Left lung (tissue), 10 donors: ENCODE data around the gene FMC1. TPM values are rescaled to one million over a fixed set of nuclear protein-coding genes. Genes with fewer than 3 reads are reported as not detected.
A peak's percentile ranks its signal among the peaks of the same experiment; 100 is the strongest.
"Not testable (repeated sequence)": the region's sequence is repeated elsewhere in the genome, so short reads cannot be mapped to it uniquely, and the experiment has no call there.

Experiments
- ATAC-seq: fragments of 200-7000 bp; cut with Tn5 transposase; one replicate; pipeline ENCODE4 v1.9.1; 2020; ENCODE audit warnings: moderate library complexity
- DNase-seq, 4 donors: peaks; one replicate each; pipeline ENCODE4 v3.0.0-alpha.2; 2013 to 2020
- H3K27ac ChIP-seq, 2 donors: fragments of 200-600 bp; sonication (generic) in 1 of 2; one replicate each; pipeline versions ENCODE4 v1.5.0 to v1.8.0; 2020 to 2021
- H3K27me3 ChIP-seq, 2 donors: fragments of 200-600 bp; sonication (generic) in 1 of 2; one replicate each; pipeline versions ENCODE4 v1.5.0 to v1.8.0; 2020 to 2021
- H3K36me3 ChIP-seq, 2 donors: fragments of 200-600 bp; sonication (generic) in 1 of 2; one replicate each; pipeline versions ENCODE4 v1.5.0 to v1.8.0; 2020 to 2021
- H3K4me1 ChIP-seq, 2 donors: fragments of 200-600 bp; one replicate each; pipeline ENCODE4 v1.8.0; 2021
- H3K4me3 ChIP-seq, 2 donors: fragments of 200-600 bp; sonication (generic) in 1 of 2; one replicate each; pipeline versions ENCODE4 v1.5.0 to v1.8.0; 2020 to 2021; ENCODE audit warnings: mild to moderate bottlenecking in 1 of 2
- H3K9me3 ChIP-seq, 2 donors: fragments of 200-600 bp; sonication (generic) in 1 of 2; one replicate each; pipeline versions ENCODE4 v1.5.0 to v1.8.0; 2020 to 2021
- intact Hi-C, 2 donors: fragments of 100-400 bp; cut with DNase I; formaldehyde crosslinking; loops; one replicate each; pipeline versions ENCODE4 v1.11.2 to v1.14.2; 2022
- polyA plus RNA-seq, 6 donors: library from polyadenylated mRNA; unstranded; fragments of 120-200 nt; gene quantifications; one replicate each; pipeline ENCODE4 v1.2.1, GENCODE V29; 2013; ENCODE audit not compliant: insufficient read length in 6 of 6
- total RNA-seq, 2 donors: library from RNA; stranded (reverse); fragmentation: NEBNext Ultra II Directional; extraction: Animal tissue kit (Norgen Biotek cat#: 25700); gene quantifications; one replicate each; pipeline ENCODE4 v1.2.1, GENCODE V29; 2021
- TF ChIP-seq, protein P1 (sequence below), 2 donors: fragments of 200-600 bp; sonication (generic) in 1 of 2; IDR thresholded peaks; one replicate each; pipeline versions ENCODE4 v1.5.0 to v1.8.0; 2021; ENCODE audit warnings: antibody characterized with exemption in 2 of 2
- donor health status: DM: no; HTN: yes; CAD: no.
- donor health status: DM: no; HTN: no; CAD: no.

FMC1 gene
- total and polyA plus RNA-seq, 8 donors: 11.1 to 17.2 (median 15.5) TPM

DNA sequence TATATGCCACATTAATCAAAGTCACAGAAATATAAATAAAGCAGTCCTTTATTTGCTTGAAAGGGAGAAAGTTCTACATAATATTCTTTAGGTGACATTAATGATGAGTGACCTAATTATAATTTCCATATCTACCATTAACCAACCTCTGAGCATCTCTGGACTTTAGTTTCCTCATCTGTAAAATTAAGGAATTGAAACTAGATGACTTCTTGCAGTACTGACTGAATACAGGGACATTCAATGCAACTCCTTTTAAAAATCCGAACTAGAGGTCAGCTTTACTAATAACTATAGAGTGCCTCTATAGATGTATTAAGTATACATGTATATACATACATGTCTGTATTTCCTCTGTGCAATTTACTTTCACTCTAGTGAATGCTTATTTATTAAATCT is 3.9 kb downstream of the FMC1 start:
- peaks cover 0 to 14% of the 10 kb centered on the region in 2 donors for H3K36me3 ChIP-seq

DNA sequence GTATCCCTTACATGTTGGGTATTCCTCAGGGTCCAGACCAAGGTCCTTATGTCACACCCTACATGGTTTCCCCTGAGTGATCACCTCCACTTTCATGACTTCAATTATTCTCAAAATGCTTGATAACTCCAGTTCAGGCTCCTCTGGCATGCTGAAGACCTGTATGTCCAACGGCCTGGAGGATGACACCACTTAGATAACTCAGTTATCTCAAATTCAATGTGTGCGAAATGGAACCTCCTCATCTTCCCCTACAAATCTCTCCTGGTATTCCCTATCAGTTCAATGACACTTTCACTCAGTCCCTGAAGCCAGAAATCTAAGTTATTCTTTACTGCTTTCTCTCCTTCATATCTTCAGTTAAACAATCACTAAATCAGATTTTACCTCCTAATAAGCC is 9.9 kb downstream of the FMC1 start:
- intact Hi-C loops: no loop called here
- Histone ChIP-seq H3K36me3 (peaks cover 0 to 16% of the 10 kb centered on the region in 2 donors), H3K27ac (no peak overlapping the region), H3K4me3 (no peak overlapping the region), H3K27me3 (no peaks in the 10 kb centered on the region), H3K4me1 (peaks cover 0 to 10% of the 10 kb centered on the region in 2 donors), H3K9me3 (no peaks in the 10 kb centered on the region)
- no peak for ATAC-seq
- DNase-seq: no peak
- TF ChIP-seq, protein P1, sequence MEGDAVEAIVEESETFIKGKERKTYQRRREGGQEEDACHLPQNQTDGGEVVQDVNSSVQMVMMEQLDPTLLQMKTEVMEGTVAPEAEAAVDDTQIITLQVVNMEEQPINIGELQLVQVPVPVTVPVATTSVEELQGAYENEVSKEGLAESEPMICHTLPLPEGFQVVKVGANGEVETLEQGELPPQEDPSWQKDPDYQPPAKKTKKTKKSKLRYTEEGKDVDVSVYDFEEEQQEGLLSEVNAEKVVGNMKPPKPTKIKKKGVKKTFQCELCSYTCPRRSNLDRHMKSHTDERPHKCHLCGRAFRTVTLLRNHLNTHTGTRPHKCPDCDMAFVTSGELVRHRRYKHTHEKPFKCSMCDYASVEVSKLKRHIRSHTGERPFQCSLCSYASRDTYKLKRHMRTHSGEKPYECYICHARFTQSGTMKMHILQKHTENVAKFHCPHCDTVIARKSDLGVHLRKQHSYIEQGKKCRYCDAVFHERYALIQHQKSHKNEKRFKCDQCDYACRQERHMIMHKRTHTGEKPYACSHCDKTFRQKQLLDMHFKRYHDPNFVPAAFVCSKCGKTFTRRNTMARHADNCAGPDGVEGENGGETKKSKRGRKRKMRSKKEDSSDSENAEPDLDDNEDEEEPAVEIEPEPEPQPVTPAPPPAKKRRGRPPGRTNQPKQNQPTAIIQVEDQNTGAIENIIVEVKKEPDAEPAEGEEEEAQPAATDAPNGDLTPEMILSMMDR (IDR thresholded peaks at IDR 0.05): no peak

More for the DNA sequence above, 3.9 kb downstream of the FMC1 start:
- Histone ChIP-seq H3K9me3 (no peaks in the 10 kb centered on the region), H3K4me3 (no peak overlapping the region), H3K4me1 (peaks cover 5 to 21% of the 10 kb centered on the region in 2 donors), H3K27me3 (no peaks in the 10 kb centered on the region), H3K27ac (no peak overlapping the region)
- intact Hi-C loops: no loop called here
- ATAC-seq (no peak), DNase-seq (no peak)
- TF ChIP-seq, protein P1 (IDR thresholded peaks at IDR 0.05): no peak

DNA sequence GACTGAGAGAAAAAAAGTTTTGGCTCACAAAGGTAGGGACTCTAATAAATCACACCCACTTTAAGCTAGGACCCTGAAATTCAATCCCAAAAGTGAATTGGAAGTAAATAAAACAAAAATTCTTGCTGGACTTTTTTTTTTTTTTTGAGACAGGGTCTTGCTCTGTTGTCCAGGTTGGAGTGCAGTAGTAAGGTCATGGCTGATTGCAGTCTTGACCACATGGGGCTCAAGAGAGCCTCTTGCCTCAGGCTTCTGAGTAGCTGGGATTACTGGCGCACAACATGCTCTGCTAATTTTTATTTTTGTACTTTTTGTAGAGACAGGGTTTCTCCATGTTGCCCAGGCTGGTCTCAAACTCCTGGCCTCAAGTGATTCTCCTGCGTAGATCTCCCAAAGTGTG is 13.6 kb downstream of the FMC1 start:
- Histone ChIP-seq H3K9me3 (no peaks in the 10 kb centered on the region), H3K27me3 (no peaks in the 10 kb centered on the region), H3K4me1 (peaks cover 0 to 13% of the 10 kb centered on the region in 2 donors), H3K4me3 (no peak overlapping the region), H3K27ac (peak overlapping the region in 1 of 2 donors; percentile 18), H3K36me3 (peaks cover 0 to 6% of the 10 kb centered on the region in 2 donors)
- ATAC-seq (no peak), DNase-seq (no peak)
- intact Hi-C loops: no loop called here
- TF ChIP-seq, protein P1 (IDR thresholded peaks at IDR 0.05): no peak

DNA sequence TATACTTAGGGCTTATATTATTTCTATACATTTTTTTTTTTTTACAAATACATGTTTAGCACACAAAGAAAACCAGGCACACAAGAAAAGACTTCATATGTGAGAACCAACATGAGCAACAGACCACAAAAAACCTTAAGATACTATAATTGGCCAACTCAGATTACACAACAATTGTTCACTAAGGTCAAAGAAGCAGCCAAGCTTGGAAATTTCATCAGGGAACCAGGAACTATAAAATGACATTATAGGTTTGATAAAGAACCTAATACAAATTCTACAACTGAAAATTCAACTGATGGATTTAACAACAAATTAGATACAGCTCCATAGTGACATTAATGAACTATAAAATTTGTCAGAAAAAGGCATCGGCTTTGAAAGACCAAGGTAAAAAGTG is 14.2 kb downstream of the FMC1 start:
- Histone ChIP-seq H3K27ac (peak overlapping the region in 1 of 2 donors; percentile 18), H3K4me1 (peaks cover 0 to 13% of the 10 kb centered on the region in 2 donors), H3K4me3 (no peak overlapping the region), H3K9me3 (no peaks in the 10 kb centered on the region), H3K36me3 (peaks cover 0 to 6% of the 10 kb centered on the region in 2 donors), H3K27me3 (no peaks in the 10 kb centered on the region)
- ATAC-seq (no peak), DNase-seq (no peak)
- TF ChIP-seq, protein P1 (IDR thresholded peaks at IDR 0.05): no peak
- intact Hi-C loops: no loop called here

DNA sequence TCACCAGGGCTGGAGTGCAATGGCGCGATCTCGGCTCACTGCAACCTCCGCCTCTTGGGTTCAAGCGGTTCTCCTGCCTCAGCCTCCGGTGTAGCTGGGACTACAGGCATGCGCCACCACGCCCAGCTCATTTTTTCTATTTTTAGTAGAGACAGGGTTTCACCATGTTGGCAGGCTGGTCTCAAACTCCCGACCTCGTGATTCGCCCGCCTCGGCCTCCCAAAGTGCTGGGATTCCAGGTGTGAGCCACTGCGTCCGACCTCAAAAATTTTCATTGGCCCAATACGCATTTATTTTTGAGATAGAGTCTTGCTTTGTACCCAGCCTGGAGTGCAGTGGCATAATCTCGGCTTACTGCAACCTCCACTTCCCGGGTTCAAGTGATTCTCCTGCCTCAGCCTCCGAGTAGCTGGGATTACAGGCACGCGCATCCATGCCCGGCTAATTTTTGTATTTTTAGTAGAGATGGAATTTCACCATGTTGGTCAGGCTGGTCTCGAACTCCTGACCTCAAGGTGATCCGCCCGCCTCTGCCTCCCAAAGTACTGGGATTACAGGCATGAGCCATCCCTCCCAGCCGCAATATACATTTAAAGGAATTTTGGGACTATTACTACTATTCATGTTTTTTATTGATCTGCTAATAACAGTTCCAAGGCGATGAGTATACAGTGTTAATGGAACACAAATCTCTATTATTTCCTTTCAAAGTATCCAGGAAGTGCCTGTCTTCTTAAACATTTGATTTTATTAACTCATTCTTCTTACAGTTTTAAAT is 16.8 kb downstream of the FMC1 start:
- H3K27me3 ChIP-seq, H3K9me3 ChIP-seq, ATAC-seq, DNase-seq, H3K36me3 ChIP-seq, intact Hi-C loops: not testable (repeated sequence)
- Histone ChIP-seq H3K4me3 (peak overlapping the region; percentile 72 to 91), H3K27ac (peak overlapping the region; percentile 99 to 100), H3K4me1 (peaks cover 6 to 35% of the 10 kb centered on the region in 2 donors)
